GM21619 (cell line): ENCODE measurements around the gene CD69.
A peak's percentile ranks its signal among the peaks of the same experiment; 100 is the strongest.

Experiments
- ATAC-seq: cut with Tn5 transposase; IDR thresholded peaks from one replicate; pipeline ENCODE4 v1.9.1; 2021; ENCODE audit not compliant: unreplicated experiment

The CD69 gene

DNA sequence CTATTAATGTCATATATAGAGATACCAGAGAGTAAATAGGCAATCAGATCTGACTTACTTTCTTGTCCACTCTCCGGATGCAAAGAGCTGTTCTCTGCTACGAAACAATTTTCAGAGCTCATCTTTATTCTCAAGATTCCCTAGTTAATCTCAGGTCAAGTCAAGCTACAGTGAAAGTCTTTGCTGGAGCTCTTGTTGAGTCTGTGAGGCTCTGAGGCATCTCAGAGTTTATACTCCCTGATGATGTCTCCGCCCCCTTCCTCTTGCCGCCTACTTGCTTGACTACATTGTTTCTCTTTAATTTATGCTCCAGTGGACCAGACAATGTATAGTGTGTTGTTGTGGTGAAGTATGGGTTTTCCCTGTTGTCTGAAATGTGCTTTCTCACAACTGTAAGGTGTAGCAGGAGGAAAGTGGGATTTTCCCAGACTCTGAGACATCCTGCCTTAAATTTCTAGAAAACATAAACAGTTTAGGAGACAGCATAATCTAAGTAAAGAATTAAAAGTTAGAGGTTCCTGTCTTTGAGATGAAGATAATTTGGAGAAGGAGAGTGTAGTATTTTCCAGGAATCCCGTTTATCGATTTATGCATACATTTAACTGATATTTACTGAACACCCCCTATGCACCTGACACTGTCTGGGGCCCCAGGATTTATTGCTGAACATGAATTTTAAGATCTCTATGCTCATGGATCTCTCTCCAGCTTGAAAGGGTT lies at the start of gene CD69:
Gene CD69, minus strand, starts transcription at position 203 of the 720 bp plus-strand sequence. Its CDS starts 81 bp downstream, at position 122.
- peak; percentile 41 for ATAC-seq

DNA sequence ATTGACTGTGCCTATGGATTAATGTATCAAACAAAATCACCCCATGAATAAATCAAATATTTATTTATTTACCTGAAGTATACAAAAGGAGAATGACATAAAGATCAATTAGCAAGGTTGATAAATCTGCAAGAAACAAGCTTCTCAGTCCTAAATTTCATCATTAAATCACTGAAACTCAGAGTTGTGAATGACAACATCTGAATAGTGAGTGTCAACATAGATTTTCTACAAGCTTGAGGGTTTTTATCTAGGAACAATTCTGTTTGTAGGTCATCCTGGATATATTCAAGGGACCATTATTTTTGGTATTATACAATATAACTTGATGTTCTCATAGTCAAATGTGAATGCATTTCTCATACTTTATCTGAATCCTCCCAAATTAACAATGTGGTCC lies 49.2 kb upstream of the CD69 start:
- ATAC-seq, result no peak

DNA sequence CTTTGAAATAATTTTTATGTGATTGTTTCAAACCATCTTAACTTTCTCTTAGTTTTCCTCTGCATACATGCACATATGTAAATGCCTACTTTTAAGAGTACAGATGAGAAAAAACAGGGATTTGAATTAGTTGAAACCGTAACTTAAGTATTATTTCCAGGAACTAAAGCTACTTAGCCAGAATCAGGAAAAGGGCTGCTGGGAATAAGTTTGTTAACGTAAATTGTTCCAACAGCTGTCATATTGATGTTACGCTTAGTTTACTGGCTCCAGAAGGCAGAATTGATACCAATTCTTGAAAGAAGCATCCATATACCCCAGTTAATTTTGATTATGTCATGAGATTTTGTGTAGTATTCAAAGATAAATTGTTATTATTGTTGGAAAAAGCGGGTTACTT lies 48.6 kb upstream of the CD69 start:
- no peak for ATAC-seq

DNA sequence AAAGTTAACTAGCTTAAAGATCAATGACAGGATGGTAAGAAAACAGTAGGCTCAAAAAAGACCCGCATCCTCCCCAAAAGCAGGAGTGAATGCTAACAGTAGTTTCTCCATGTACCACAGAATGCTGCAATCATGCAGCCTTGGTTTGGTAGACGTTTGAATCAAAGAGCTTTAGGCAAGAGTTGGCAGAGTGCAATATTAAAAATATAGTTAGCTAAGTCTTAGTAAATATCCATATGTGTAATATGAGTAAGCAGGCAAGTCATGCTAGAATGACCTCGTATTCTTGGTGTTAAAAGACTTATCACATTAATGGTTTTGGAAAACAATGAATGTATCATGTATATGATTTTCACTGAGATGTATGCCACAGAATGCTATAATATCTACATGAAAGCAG lies 47.8 kb upstream of the CD69 start:
- ATAC-seq, result no peak

DNA sequence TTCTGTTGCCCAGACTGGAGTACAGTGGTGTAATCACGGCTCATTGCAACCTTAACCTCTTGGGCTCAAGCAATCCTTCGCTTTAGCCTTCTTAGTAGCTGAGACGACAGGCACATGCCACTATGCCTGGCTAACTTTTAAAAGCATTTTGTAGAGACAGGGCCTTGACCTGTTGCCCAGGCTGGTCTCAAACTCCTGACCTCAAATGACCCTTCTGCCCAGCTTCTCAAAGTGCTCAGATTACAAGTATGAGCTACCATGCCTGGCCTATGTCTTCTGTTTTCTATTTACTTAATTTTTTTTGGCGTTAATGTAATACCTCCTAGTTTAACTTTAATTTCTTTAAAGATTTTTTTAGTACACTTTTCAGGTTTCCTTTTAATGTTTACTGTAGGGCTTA lies 46.0 kb upstream of the CD69 start:
- ATAC-seq, result no peak

DNA sequence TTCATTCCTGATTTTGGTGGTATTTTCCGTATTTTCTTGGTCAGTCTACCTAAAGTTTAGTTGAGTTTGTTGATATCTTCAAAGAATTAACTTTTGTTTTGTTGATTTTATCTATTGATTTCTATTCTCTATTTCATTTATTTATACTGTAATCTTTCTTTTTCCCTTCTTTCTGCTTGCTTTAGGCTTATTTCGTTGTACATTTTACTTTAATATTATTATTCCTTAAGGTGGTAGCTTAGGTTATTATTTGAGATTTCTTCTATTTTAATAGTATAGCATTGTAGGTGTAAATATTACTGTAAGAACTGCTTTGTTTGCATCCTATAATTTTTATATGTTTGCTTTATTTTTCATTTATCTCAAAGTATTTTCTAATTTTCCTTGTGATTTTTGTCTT lies 45.2 kb upstream of the CD69 start:
- ATAC-seq, result no peak

DNA sequence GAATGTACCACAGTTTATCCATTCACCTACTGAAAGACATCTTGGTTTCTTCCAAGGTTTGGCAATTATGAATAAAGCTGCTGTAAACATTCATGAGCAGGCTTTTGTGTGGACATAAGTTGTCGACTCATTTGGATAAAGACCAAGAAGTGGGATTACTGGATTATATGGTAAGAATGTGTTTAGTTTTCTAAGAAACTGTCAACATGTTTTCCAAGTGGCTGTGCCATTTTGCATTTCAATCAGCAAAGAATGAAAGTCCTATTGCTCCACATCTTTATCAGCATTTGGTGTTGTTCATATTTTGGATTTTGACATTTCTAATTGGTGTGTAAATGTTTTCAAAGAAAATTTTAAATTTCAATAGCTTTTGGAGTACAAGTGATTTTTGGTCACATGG lies 39.3 kb upstream of the CD69 start:
- ATAC-seq, result no peak

DNA sequence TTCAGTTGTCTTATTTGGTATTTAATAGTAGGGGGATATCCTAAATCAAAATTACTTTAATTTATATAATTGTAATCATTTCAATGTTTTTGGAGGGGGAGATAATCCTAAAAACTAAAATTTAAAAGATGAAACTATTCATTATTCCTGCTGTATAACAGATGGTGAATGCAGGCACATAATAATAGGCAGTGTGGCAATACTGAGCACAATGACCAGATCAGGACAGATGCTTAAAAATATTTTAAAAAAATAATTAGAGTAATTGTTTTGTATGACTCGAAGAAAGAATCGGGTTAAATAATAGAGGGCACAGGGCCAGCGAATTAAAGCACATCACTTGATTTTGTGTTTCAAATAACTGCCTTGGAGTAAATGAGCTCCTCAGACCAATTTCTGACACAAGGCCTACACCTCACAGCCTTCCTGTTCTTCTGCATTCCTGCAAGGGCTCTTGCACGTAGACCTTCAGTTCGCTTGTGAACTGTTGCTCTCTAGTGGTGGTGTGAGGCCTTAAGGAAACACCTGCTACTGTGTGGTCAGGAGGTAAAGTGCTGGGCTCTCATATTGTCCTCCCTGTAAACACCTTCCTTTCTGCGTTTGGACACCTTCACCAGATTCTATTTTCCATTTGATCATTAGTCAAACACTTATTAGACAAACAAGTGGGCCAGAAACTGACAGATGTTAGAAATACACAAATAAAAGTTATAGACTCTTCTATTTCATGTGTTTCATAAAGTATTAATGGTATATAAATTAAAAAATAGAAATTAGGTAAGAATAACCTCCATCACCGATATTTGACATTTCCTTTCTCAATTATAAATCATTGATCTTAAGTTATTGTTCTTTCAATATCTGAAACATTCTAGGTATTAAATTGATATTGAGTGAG lies 37.3 kb upstream of the CD69 start:
- peak; percentile 99 for ATAC-seq

DNA sequence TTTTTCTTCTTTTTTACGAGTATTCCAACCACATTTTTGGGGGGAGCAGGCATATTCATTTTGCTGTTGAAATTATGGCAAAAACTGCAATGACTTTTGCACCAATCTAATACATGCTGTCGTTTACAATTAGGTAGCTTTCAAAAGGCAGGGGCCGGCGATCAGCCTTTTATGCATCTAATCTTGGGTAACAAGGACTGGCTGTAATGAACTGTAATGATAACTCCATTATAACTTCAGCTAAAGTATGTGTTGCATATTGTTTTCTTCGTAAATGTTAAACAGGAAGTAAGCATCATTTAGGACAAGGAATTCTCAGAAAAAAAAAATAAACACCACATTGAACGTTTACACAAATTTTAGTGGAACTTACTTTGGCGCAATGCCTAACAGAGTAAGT lies 36.3 kb upstream of the CD69 start:
- ATAC-seq, result no peak

DNA sequence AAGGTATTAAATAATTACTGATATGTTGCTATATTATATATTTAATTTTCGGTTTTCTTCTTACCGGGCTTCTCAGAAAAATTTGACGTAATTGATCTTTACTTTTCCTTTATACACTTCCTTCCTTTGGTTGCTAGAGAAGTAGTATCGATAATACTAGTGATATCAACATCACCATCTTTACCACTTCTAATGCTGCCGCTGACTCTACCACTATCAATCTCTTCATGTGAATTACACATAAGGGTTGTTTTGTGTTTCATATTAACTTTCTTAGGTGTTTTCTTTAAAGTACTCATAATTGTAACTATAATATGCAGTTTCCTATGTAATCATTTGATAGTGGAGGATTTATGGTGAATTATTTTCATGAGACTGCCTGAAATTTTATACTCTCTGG lies 35.6 kb upstream of the CD69 start:
- ATAC-seq, result no peak

DNA sequence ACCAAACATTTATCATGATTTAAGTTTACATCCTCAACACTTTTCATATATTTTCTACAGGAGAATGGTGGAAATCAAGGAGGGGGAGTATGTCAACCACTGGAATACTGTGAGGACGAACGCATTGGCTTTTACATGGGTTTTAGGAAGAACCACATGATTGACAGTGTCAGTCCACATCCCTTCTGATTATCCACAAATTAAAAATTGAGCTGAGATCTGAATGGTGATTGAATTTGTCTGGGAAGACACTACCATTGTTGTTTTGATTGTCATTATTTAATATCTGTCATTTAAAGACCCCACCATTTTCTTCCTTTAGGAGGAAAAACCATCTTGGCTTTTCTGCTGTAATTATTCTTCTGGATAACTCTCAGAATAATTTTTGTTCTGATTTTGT lies 35.2 kb upstream of the CD69 start:
- no peak for ATAC-seq

DNA sequence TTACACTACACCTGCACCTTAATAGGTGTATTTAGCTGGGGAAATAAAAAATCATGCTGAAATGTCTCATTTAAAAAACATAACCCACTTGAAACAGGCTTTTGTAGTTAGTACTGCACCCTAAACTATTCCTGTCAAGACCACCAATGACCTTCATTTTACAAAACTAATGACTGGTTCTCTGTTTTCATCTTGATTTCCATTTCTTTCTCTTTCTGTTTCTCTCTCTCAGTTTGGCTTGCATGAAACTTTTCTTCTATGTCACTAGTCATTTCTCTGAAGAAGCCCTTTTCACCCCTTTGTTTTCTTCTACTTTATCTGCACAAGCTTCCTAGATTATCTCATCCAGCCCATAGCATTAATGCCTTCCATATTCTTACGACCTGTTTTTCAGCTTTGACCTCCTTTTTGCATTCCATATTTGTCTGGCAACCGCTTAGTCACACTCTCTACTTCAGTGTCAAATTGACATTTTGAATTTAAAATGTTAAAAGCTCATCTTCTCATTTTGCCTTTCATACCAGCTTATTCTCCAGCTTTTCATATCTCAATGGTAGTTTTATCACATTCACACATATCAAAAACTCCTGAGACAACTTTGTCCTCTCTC lies 33.9 kb upstream of the CD69 start:
- peak; percentile 40 for ATAC-seq

DNA sequence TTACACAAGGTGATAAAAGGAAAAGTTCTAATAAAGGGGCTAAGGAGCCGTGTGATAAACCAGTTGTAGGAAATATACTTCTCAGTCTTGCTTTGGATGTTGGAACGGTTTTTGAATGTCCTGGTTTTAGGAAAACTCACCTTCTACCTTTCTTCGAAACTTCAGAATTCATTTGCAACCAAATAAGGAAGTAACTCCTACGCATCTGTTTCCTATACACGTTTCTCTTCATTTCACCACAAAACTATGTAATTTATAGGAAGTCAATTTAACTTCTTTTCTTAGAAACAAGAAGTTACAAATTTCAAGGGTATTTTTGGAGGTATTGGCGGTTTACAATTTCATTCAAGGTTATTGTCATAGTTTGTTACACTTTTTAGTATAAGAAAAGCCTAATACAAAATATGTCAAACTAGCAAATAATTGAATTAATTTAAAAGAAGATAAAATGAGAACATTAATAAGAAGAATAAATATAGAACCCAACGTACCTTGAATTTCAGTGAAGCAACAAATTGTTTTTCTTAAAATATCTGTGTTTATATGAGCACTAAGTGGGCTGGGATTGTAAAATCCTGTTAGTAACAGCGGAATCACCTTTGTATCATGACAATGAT lies 33.2 kb upstream of the CD69 start:
- ATAC-seq, result no peak

DNA sequence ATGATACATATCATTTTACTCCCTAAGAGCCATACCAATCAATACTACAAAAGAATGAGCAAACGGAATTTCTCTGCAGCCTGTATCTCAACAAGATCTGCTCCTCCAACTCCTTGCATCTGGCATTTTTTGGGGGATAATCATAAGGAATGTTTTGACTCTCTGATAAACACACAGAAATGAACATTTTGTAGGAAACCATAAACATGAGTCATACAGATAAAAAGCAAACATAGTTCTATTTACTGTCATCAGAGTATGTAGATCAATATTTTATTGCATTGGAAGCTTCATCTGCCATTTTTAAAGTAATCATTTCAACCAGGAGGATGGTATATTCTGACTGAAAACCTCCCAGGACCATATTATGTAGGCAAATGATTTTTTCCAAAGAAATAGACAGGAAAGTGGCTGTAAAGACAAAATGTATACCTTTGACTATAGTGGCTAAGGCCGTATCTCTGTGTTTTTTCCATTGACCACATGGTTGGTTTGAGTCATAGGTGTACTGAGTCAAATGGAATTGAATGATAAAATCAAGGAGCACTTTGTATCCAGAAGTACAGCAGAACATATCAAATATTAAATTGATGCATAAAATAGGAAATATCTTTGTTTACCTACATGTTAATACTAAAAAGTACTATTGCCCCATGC lies 32.4 kb upstream of the CD69 start:
- no peak for ATAC-seq

DNA sequence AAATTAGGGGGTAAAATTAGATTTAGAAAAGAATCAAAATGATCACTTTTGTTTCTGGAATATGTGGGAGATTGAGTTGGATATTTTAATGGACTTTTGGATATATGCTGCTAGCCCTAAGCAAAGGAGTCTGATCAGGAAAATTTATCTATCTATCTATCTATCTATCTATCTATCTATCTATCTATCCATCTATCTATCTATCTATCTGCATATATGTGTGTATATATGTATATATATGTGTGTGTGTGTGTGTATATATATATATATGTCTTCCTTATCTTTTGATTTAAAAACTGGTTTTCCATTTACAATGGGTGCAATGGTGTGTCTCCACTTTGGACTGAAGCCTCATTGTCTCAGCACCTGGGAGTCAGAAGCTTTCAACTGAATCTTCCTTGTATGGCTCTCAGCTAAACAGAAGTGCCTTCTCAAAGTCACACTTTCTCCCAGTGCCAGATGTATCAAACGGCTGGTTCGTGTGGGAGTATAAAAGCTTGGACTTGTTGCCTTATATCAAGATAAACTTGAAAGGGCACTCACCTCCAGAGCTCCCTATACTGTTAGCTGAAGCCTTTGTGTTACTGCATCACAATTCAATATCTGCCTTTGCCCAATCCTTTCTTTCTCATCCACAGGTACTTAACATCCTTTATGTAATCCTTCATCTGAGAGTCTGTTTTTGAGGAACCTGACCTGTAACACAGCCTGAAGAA lies 31.6 kb upstream of the CD69 start:
- no peak for ATAC-seq

DNA sequence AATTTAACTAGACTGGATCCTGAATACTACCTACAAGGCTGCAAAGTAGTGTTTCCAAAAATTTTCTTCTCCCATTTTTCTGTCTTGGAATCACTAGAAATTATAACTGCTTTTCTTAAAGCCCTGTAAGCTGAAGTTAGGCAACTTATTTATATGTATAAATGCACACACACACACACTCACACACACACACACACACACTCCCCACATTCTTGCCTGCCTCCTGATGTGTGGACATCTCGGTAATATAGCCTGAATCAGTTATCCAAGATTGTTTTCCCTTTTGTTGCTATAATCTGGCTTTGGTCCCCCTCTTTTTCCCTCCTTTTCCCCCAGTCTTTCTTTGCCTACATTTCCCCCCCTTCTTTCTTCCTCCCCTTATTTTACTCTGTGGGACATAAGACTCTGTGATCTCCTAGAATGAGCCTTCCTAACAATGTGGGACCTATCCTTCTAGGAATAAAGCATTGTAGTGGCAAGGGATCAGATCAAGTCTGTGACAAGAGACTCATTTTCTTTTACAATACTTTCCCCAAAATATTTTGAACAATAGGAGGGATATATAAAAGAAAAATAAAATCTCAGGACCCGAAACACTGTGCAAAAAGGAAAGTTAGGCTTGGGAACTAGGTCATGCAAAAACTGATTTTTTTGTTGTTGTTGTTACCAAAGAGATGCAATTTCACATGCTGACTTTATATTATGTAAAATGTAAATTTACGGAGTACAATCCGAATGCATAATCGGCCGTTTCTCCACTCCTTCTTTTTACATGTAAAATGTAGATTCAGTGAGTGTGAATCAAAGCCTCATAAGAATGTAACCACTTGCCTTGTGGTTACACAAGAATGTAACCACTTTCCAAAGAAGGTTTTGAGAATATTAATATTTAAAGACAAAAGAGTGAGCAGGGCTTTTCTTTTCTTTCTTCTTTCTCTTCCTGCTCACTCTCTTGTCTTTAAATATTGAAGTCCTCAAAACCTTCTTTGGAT lies 26.3 kb upstream of the CD69 start:
- no peak for ATAC-seq

DNA sequence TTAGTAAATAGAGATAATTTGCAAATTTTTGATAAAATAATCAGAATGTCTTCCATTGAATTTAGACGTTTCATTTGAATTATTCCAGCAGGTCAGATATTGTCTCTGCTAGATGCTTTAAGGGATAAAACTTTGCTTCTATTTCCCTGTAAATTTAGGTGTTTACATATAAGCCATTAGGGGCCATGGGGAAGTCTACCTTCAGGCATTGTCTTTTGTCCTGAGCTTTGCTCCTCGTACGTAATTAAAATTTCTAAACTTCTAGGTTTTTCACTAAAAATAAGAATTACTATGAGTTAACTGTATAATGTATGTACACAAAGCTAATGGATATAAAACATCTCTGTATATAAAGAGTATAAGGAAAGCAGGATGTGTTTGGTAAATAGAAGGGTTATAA lies 24.1 kb upstream of the CD69 start:
- no peak for ATAC-seq

DNA sequence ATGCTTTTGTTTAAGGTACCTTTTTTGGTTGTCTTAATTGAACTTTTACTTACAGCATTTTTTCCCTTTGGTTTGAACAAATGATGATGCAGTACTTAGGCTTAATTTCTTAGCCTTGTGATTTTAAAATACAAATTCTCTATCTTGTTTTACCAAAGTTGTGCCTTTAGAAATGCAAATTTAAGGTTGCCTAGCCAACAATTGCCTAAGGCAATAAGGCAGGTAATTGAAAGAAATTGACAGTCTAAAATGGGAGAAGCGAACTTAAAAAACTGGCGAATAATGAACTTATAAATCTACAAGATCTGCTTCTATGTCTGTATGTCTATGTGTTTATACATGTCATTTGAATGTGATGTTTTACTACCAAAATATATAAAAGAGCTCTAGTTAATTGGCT lies 23.6 kb upstream of the CD69 start:
- ATAC-seq, result no peak
